22Rv1 (cell line): ENCODE data around the gene PWWP2B.

ENCODE experiments used
- H3K27ac ChIP-seq: fragments of 450-650 bp; 2 replicates; pipeline ENCODE4 v1.5.1; 2017
- ZFX ChIP-seq: fragments of 450-650 bp; IDR thresholded peaks from 2 replicates; pipeline ENCODE4 v1.6.1; 2017; ENCODE audit warnings: antibody characterized with exemption, borderline replicate concordance
- TF ChIP-seq, protein P1 (sequence below): fragments of 450-650 bp; IDR thresholded peaks from 2 replicates; pipeline ENCODE4 v1.5.1; 2017; ENCODE audit warnings: mild to moderate bottlenecking

PWWP2B gene

DNA sequence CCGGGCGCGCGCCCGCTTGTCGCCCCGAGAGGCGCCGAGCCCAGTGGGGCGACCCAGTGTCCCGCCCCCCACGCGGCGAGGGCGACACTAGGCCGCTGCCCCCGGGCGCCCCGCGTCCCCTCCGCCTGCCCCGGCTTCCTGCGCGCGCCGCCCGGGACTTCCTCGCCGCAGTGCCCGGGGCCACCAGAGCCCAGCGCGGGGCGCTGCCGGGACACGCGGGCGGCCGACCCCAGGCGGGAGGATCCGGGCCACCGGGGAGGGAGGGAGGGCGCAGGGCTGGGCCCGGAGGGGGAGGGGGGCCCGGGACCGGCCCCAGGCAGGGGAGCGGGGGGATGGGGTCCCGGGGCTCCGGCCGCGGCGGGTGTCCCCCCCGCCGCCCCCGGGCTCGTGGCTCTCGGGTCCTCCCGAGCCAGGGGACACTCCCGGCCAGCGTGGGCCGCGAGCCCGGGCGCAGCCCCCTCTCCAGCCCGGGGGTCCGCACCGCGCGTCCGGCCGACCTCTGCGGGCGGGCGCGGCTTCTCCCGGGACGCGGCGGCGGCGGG lies 435 bp upstream of the PWWP2B start:
- peak overlapping the region; percentile 69 for H3K27ac ChIP-seq
- no peak for TF ChIP-seq ZFX
- TF ChIP-seq, protein P1, sequence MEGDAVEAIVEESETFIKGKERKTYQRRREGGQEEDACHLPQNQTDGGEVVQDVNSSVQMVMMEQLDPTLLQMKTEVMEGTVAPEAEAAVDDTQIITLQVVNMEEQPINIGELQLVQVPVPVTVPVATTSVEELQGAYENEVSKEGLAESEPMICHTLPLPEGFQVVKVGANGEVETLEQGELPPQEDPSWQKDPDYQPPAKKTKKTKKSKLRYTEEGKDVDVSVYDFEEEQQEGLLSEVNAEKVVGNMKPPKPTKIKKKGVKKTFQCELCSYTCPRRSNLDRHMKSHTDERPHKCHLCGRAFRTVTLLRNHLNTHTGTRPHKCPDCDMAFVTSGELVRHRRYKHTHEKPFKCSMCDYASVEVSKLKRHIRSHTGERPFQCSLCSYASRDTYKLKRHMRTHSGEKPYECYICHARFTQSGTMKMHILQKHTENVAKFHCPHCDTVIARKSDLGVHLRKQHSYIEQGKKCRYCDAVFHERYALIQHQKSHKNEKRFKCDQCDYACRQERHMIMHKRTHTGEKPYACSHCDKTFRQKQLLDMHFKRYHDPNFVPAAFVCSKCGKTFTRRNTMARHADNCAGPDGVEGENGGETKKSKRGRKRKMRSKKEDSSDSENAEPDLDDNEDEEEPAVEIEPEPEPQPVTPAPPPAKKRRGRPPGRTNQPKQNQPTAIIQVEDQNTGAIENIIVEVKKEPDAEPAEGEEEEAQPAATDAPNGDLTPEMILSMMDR, result peak; percentile 59

- peak overlapping the region; percentile 69 for H3K27ac ChIP-seq
- TF ChIP-seq, protein P1, result no peak
- TF ChIP-seq ZFX, result no peak
Measured at GRCh38 chr10:132397671-132398565, 918 bp downstream of the PWWP2B start.

DNA sequence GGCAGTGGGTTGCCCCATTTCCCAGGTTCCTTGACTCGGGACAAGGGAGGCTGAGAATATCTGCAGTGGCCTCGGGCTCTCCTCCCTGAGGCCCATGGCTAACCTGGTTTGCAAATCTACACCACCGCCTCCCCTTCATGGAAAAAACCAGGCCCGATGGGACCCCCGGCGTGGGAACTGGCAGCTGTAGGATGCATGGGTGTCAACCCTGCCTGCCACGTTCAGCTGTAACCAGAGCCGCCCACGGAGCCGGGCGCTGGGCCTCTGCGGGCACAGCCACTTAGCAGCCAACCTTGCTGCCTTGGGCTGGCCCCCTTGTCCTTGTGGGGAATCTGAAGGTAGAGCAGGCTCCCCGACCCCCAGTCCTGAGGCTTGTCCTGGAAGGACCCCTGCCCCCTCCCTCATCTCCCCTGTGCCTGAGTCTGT lies 1.6 kb downstream of the PWWP2B start:
- TF ChIP-seq, protein P1, result no peak
- TF ChIP-seq ZFX, result no peak
- H3K27ac ChIP-seq, result peak overlapping the region; percentile 69

- TF ChIP-seq, protein P1, result no peak
- TF ChIP-seq ZFX, result no peak
- no peak overlapping the region for H3K27ac ChIP-seq
Measured at GRCh38 chr10:132399117-132400035, 2.4 kb downstream of the PWWP2B start.

GRCh38 chr10:132400041-132400546 lies 3.1 kb downstream of the PWWP2B start:
- no peak overlapping the region for H3K27ac ChIP-seq
- TF ChIP-seq, protein P1, result no peak
- TF ChIP-seq ZFX, result no peak

- TF ChIP-seq, protein P1, result no peak
- TF ChIP-seq ZFX, result no peak
- no peak overlapping the region for H3K27ac ChIP-seq
Measured at GRCh38 chr10:132400547-132401151, 3.6 kb downstream of the PWWP2B start.
